ENCODE results near the gene ESPN.
A peak's percentile ranks its signal among the peaks of the same experiment; 100 is the strongest.

ESPN gene

DNA sequence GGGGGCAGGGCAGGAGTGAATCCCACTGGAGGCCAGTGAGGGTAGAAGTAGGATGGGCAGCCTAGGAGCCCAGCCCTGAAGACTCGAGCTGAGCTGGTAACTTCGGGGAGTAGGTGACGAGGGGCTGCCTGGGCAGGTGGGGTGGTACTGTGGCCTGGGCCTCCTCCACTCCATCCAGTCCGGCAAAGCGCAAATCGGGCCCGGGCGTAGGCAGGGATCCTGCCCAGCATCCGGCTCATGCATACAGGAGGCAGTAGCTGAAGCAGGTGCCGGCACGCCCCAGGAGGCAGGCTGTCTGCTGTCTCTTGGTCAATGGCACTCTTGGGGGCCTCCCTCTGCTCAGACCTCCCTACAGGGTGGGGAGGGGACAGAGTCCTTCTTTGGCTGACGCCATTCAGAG lies 42.6 kb downstream of the ESPN start:
- no peak for DNase-seq

- no peak for DNase-seq
Measured at GRCh38 chr1:6467744-6468688, 43.4 kb downstream of the ESPN start.

- no peak for DNase-seq
Measured at GRCh38 chr1:6468729-6469461, 44.3 kb downstream of the ESPN start.

GRCh38 chr1:6470132-6471085 lies 45.8 kb downstream of the ESPN start:
- no peak for DNase-seq

- DNase-seq, result no peak
Measured at GRCh38 chr1:6471086-6471969, 46.8 kb downstream of the ESPN start.

DNA sequence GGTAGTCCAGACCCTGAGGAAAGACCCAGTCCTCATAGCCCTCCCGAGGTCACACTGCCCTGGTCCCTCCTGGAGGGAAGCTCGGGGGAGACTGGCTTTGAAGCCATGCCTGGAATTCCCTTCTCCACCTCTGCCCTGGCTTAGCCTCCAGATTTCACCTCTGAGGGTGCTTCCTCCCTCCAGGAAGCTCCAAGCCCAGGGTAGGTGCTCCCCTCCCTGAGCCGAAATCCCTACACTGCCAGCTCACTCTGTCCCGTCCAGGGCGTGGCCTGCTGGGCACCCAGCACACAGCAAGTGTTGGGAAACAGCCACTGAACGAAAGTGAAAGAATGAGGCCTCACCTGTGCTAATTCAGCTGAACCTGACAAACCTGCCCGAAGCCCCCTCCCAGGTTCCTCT lies 47.4 kb downstream of the ESPN start:
- no peak for DNase-seq

- DNase-seq, result no peak
Measured at GRCh38 chr1:6472391-6472790, 47.8 kb downstream of the ESPN start.

DNA sequence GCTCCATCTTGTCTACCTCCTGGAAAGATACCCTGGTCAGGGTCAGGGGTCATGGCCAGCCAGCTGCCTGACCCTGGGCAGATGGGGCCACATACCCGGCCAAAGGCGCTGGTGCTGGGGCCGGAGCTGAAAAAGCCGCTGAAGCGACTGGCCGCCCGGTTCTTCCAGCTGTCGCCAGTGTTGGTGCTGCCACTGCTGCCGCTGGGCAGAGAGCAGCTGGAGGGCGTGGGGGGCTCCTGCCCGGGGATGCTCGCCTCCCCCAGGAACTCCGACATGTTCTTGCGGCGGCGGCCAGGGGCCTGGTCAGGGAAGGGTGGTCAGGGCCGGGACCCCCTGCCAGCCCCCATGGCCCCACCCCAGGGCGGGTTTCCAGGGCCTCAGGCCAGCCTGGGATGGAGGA lies 48.6 kb downstream of the ESPN start:
- no peak for DNase-seq

DNA sequence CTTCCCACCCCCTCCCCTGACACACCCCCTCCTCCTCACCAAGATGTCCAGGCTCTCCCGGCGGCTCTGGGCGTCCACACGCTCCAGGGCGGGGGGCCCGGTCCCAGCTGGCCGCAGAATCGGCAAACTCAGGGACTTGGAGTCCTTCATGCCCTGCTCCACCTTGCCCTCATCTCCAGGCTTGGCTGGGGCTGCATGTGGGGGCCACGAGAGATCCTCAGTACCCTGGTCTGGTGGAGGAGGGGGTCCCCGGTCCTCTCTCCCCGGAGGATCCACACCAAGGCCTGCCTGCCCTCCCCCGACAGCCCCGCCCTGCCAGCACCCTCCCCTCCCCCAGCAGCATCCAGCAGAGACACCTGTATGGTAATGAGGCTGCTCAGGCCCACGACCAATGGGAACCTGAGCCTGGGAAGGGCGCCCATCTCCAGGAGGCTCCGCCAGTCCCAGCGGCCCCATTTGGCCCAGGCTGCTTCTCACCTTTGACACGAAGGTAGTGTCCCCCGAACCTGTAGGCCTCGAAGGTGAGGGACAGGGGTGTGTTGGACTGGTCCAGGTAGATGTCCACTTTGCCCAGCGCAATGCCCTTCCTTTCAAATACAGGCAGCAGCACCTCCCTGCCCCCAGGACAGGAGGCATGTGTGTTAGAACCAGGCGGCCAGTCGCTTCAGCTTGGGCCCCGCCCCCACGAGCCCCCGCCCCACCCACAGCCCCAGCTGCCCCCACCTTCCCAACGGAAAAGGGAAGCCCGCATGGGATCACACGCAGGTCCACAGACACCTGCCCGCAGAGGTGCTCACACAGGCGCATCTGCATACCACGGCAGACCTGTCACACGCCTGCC lies 49.6 kb downstream of the ESPN start:
- DNase-seq, result no peak

- DNase-seq, result no peak
Measured at GRCh38 chr1:6474815-6475282, 50.3 kb downstream of the ESPN start.

DNA sequence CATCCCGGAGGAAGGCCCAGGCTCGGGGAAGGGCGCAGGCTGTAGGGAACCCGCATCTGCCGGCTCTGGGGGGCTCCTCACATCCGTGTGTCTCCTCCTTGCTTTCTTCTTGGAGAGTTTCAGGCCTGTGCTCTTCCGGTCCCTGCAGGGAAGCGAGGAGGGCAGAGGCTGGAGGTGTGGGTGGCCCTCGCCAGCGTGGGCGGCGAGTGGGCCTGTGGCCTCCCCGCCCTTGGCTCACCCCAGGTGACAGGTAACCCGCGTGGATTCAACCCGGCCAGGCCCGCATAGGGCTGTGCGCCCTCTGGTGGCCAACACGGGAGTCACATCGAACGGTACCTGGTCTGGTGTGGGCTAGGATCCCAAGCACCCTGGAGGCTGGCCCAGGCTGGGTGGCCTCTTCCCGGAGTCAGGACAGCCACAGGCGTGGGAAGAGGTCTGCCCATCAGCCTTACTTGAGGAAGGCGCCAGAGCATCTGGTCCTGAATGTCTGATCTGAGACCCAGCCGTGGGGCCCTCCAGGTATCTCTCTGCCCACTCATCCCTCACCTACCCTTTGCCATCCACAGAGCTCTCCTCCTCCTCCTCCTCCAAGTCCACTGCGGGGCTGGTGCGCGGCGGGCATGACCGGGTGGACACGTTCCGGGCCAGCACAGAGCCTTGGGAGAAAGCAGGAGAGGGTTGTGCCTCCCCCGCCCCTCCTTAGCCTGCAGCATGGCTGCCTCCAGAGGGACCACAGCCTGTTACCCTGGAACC lies 51.0 kb downstream of the ESPN start:
- DNase-seq, result peak; percentile 86

- no peak for DNase-seq
Measured at GRCh38 chr1:6476483-6476882, 51.9 kb downstream of the ESPN start.

DNA sequence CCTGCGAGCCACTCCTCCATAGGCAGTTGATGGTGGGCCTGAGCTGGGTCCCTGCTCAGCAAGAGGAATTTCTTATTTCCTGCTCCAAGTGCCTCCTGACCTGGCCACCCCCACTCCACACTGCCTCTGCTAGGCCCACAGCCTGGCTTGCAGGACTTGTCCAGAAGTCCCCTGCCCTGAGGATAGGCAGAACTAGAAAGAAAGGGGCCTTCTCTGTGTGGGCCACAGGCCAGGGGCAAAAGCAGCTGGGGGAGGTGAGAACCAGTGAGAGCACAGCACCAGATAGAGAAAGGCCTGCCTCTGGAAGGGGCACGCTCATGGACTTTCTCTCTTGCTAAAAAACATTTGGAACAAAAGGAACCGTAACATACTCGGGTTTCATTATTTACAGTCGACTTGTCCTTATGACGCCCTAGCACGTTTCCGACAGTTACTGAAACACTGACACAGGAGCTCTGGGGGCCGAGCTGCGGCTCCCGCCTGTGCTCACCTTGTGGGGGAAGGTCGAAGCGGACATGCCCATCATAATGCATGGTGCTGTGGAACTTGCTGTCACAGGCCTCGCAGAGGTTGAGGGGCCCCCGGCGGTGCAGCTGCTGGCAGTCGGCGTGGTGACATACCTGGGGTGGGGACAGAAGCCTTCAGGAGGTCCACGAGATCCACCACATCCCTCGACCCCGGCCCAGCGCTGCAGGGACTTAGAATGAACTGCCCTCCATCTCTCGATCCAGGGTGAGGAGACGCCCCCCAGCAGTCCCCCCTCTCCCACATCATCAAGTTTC lies 52.7 kb downstream of the ESPN start:
- no peak for DNase-seq

GRCh38 chr1:6481820-6482219 lies 57.2 kb downstream of the ESPN start:
- DNase-seq, result no peak

DNA sequence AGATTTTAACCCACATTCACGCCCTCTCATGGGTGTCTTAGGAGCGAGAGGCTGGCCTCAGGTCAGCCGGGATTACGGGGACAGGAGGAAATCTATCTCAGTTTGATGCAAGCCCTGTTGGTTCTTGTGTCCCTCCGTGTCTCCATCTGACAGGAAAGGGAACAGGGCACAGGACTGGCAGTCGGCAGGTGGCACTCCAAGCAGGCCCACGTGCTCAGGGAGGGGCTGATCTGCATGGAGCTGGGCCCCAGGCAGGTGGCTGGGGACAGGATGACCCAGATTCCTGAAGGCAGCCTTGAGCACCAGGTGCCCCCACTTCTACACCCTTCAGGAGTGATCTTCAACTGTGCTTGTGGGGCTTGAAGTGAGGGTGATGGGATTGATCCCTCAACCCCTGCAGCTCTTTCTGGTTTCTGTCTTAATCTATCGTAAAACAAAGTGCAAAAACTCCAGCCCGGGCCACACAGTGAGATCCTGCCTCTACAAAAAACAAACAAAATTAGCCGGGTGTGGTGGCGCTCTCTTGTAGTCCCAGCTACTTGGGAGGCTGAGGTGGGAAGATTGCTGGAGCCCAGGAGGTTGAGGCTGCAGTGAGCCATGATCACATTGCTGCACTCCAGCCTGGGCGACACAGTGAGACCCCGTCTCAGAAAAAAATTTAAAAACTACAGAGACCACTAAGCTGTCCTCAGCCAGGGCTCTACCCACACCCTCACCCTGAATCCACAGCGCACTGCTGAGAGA lies 58.6 kb downstream of the ESPN start:
- DNase-seq, result no peak

GRCh38 chr1:6483761-6484117 lies 59.2 kb downstream of the ESPN start:
- no peak for DNase-seq

DNA sequence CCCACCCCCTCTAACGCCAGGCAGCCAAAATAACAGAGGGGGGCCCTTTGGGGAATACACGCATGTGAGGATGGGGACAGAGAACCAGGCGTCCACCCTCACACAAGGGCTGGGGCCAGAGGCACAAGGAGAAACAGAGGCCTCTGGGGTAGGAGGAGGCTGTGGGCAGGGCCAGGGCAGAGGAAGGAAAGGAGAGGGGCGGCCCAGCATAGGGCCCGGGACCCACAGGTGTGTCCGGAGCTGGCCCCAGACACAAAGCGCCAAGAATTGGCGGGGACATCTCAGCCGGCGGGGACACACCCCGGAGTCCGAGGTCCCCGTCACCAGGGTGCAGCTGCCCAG lies 60.2 kb downstream of the ESPN start:
- DNase-seq, result no peak
